SU-DHL-6 (cell line): Measurements from ENCODE around the gene CD99L2.

ENCODE experiments used
- H2AFZ ChIP-seq: fragments of 200-600 bp; sonication (generic); 2 replicates; pipeline ENCODE4 v1.6.1; 2014; ENCODE audit warnings: low read depth, mild to moderate bottlenecking, moderate library complexity, mixed read lengths, antibody characterized with exemption, low read length; ENCODE audit not compliant: severe bottlenecking
- H3F3A ChIP-seq: fragments of 200-600 bp; shearing (Covaris generic); 2 replicates; pipeline ENCODE4 v1.6.0; 2016; ENCODE audit warnings: antibody characterized with exemption, mild to moderate bottlenecking; ENCODE audit not compliant: insufficient read depth
- H3K27ac ChIP-seq: fragments of 200-600 bp; sonication (generic); 2 replicates; pipeline ENCODE4 v1.5.1; 2016; ENCODE audit warnings: low read depth, mild to moderate bottlenecking, low read length, moderate library complexity, mixed read lengths
- H3K27me3 ChIP-seq: fragments of 200-600 bp; sonication (generic), shearing (Covaris generic); 2 replicates; pipeline ENCODE4 v1.6.0; 2014; ENCODE audit warnings: mild to moderate bottlenecking, low read length
- H3K36me3 ChIP-seq: fragments of 200-600 bp; sonication (generic); 2 replicates; pipeline ENCODE4 v1.6.1; 2014; ENCODE audit warnings: mild to moderate bottlenecking, low read length, mixed read lengths
- H3K4me2 ChIP-seq: fragments of 300-600, 200-600 bp; shearing (Covaris generic), sonication (generic); 2 replicates; pipeline ENCODE4 v1.6.0; 2014; ENCODE audit warnings: low read length, low read depth, mild to moderate bottlenecking; ENCODE audit not compliant: poor library complexity, severe bottlenecking
- H3K4me3 ChIP-seq: fragments of 200-600 bp; sonication (generic); 2 replicates; pipeline ENCODE4 v1.5.1; 2014; ENCODE audit warnings: antibody characterized with exemption, low read length, mild to moderate bottlenecking, mixed read lengths; ENCODE audit not compliant: insufficient read depth, poor library complexity, severe bottlenecking
- H3K79me2 ChIP-seq: fragments of 200-600 bp; sonication (generic); 2 replicates; pipeline ENCODE4 v1.6.1; 2014; ENCODE audit warnings: mild to moderate bottlenecking, low read length, moderate library complexity; ENCODE audit not compliant: insufficient read depth
- H3K9ac ChIP-seq: fragments of 200-600 bp; sonication (generic); 2 replicates; pipeline ENCODE4 v1.7.0; 2014; ENCODE audit warnings: mild to moderate bottlenecking, low read length
- H3K9me2 ChIP-seq: fragments of 200-600 bp; sonication (generic); replicated peaks from 2 replicates; pipeline ENCODE4 v1.6.1; 2014; ENCODE audit warnings: low read length; ENCODE audit not compliant: insufficient read depth
- H3K9me3 ChIP-seq: fragments of 200-600 bp; sonication (generic); 2 replicates; pipeline ENCODE4 v1.6.1; 2014; ENCODE audit warnings: low read length, mixed read lengths; ENCODE audit not compliant: insufficient read depth
- H4K20me1 ChIP-seq: fragments of 200-600 bp; sonication (generic); 2 replicates; pipeline ENCODE4 v1.6.1; 2014; ENCODE audit warnings: low read depth, mild to moderate bottlenecking, antibody characterized with exemption, low read length, moderate library complexity, mixed read lengths
- EZH2phosphoT487 ChIP-seq: fragments of 200-600 bp; sonication (generic), shearing (Covaris generic); conservative IDR thresholded peaks from 2 replicates; pipeline ENCODE4 v1.6.1; 2018; ENCODE audit warnings: mild to moderate bottlenecking, antibody characterized with exemption, low read length, moderate library complexity, mixed read lengths
- TF ChIP-seq, protein P1 (sequence below): fragments of 200-600 bp; sonication (generic); IDR thresholded peaks from one replicate; pipeline ENCODE4 v1.5.1; 2017; ENCODE audit warnings: antibody characterized with exemption, mild to moderate bottlenecking, low read length, moderate library complexity; ENCODE audit not compliant: insufficient read depth, poor library complexity, severe bottlenecking

CD99L2 gene

DNA sequence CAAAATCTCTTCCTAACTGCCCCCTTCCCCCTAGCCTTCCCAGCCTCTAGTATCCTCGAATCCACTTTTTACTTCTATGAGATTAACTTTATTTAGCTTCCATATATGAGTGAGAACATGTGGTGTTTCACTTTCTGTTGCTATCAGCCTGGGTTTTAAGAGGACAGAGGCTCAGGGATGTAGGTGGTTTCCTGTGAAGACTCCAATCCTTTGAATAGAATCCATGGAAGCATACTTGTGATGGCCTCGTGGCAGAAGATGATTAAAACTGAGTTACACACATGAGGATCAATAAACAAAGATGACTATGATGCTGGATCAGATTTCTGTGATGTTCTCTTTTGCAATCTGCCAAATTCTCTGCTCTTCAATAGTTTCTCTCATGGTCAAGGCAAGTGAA is 29.8 kb downstream of the CD99L2 start:
- Histone ChIP-seq H4K20me1 (no peaks in the 10 kb centered on the region), H3K27me3 (no peaks in the 10 kb centered on the region), H3K4me2 (no peak overlapping the region), H3K4me3 (no peak overlapping the region), H3K9ac (no peak overlapping the region), H3K9me2 (no peaks in the 10 kb centered on the region), H3K27ac (no peak overlapping the region), H3K79me2 (no peaks in the 10 kb centered on the region), H2AFZ (no peak overlapping the region), H3F3A (no peaks in the 10 kb centered on the region), H3K36me3 (no peaks in the 10 kb centered on the region), H3K9me3 (no peaks in the 10 kb centered on the region)
- no peak for TF ChIP-seq EZH2phosphoT487

DNA sequence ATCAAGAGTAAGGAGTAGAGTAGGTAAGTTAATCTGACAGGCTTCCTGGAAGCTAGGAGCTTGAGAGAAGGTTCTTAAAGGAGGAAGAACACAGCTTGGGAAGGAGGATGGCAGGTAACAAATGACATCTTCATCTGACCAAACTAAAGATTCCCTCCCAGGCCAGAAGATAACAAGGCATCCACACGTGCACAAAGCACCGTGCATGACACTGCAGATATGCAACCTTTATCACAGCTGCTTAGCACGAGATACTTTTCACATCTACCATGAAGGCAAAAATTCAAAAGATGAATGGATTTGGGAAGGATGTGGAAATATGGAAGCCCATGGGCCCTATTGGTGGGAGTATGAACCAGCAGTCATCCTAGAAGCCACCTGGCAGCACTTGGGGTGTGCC is 34.3 kb downstream of the CD99L2 start:
- H3K9ac ChIP-seq = no peak overlapping the region
- H3F3A ChIP-seq = no peaks in the 10 kb centered on the region
- no peak overlapping the region for H3K4me3 ChIP-seq
- no peaks in the 10 kb centered on the region for H3K79me2 ChIP-seq
- H3K27ac ChIP-seq = no peak overlapping the region
- TF ChIP-seq, protein P1, sequence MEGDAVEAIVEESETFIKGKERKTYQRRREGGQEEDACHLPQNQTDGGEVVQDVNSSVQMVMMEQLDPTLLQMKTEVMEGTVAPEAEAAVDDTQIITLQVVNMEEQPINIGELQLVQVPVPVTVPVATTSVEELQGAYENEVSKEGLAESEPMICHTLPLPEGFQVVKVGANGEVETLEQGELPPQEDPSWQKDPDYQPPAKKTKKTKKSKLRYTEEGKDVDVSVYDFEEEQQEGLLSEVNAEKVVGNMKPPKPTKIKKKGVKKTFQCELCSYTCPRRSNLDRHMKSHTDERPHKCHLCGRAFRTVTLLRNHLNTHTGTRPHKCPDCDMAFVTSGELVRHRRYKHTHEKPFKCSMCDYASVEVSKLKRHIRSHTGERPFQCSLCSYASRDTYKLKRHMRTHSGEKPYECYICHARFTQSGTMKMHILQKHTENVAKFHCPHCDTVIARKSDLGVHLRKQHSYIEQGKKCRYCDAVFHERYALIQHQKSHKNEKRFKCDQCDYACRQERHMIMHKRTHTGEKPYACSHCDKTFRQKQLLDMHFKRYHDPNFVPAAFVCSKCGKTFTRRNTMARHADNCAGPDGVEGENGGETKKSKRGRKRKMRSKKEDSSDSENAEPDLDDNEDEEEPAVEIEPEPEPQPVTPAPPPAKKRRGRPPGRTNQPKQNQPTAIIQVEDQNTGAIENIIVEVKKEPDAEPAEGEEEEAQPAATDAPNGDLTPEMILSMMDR = no peak
- TF ChIP-seq EZH2phosphoT487 = no peak
- H3K36me3 ChIP-seq = no peaks in the 10 kb centered on the region
- H4K20me1 ChIP-seq = no peaks in the 10 kb centered on the region
- H3K27me3 ChIP-seq = no peaks in the 10 kb centered on the region
- H3K9me3 ChIP-seq = no peaks in the 10 kb centered on the region
- H3K9me2 ChIP-seq = no peaks in the 10 kb centered on the region
- no peak overlapping the region for H3K4me2 ChIP-seq
- no peak overlapping the region for H2AFZ ChIP-seq

DNA sequence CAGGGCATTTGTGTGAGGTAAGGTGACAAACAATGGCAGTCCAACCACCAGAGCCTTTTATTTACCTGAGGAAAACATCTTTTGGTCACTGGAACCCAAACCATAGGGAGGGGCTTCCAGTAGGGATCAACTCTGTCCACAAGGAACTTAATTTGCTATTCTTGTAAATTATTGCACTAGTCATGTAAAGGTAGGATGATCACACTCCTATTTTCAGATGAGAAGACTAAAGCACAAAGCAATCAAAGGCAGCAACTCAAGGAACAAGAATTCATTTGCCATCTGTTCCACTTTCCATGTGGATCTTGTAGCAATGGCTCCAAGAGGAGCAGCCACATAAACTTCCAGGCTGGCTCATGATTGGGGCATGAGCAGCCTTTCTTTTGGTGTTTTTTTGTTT is 35.3 kb downstream of the CD99L2 start:
- H3K9me3 ChIP-seq = no peaks in the 10 kb centered on the region
- no peaks in the 10 kb centered on the region for H3K79me2 ChIP-seq

DNA sequence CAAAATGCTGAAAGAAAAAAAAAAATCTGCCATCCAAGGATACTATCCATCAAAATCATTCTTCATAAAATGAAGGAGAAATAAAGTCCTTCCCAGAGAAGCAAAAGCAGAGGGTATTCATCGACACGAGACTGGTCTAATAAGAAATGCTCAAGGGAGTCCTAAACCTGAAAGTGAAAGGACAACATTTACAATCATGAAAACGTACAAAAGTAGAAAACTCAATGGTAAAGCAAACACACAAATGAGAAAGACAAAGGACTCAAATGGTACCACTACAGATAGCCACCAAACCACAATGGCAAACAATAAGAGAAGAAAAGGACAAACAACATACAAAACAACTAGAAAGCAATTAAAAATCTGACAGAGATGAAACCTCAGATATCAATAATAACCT is 41.0 kb downstream of the CD99L2 start:
- TF ChIP-seq, protein P1 = no peak
- TF ChIP-seq EZH2phosphoT487 = no peak
- H3K36me3 ChIP-seq = no peaks in the 10 kb centered on the region
- H3K9me3 ChIP-seq = no peaks in the 10 kb centered on the region
- H3K4me3 ChIP-seq = no peak overlapping the region
- H3K9me2 ChIP-seq = no peaks in the 10 kb centered on the region
- no peak overlapping the region for H3K4me2 ChIP-seq
- no peaks in the 10 kb centered on the region for H3F3A ChIP-seq
- H3K9ac ChIP-seq = no peak overlapping the region
- H3K27ac ChIP-seq = no peak overlapping the region
- no peaks in the 10 kb centered on the region for H3K27me3 ChIP-seq
- no peak overlapping the region for H2AFZ ChIP-seq
- H3K79me2 ChIP-seq = no peaks in the 10 kb centered on the region
- no peaks in the 10 kb centered on the region for H4K20me1 ChIP-seq

More for the DNA sequence above, 35.3 kb downstream of the CD99L2 start:
- no peaks in the 10 kb centered on the region for H3K36me3 ChIP-seq
- H3K9me2 ChIP-seq = no peaks in the 10 kb centered on the region
- H2AFZ ChIP-seq = no peak overlapping the region
- no peaks in the 10 kb centered on the region for H3K27me3 ChIP-seq
- H3K9ac ChIP-seq = no peak overlapping the region
- H3F3A ChIP-seq = no peaks in the 10 kb centered on the region
- no peak overlapping the region for H3K4me3 ChIP-seq
- no peak overlapping the region for H3K27ac ChIP-seq
- H4K20me1 ChIP-seq = no peaks in the 10 kb centered on the region
- H3K4me2 ChIP-seq = no peak overlapping the region
- TF ChIP-seq, protein P1 = no peak
- no peak for TF ChIP-seq EZH2phosphoT487
